GM19193 (cell line): ENCODE results near the gene UBAC2.

ENCODE experiments used
- POLR2A ChIP-seq: IDR thresholded peaks from 4 replicates; pipeline ENCODE4 v1.6.1; 2011; ENCODE audit not compliant: insufficient read depth, insufficient read length; ENCODE audit errors: extremely low read depth

UBAC2 gene

DNA sequence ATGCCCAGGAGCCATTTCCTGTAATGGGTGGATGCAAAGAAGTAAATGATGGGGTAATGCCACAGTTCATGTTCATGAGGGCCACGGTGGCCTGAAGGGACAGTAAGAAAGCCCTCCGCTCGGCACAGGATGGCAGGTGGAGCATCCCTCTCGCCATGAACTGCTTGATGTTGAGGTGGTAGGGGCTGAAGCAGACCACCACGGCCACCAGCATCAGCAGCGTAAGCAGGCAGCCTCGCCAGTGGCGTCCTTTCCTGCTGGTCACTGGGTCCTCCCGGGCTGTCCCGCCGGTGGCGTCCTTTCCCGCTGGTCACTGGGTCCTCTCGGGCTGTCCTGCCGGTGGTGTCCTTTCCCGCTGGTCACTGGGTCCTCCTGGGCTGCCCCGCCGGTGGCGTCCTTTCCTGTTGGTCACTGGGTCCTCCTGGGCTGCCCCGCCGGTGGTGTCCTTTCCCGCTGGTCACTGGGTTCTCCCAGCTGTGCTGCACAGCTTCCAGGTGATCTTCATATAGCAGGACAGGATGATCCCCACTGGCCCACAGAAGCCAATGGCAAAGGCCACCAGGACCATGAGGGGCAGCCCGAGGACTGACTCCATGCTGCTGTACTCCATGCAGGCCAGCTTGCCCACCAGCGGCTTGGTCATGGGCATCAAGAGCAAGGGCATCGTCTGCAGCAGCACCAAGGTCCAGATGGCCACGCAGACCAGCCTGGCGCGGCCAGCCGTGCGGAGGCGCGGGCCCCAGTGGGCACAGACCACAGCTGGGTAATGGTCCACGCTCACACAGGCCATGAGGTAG is 207.4 kb downstream of the UBAC2 start:
- TF ChIP-seq POLR2A = no peak

DNA sequence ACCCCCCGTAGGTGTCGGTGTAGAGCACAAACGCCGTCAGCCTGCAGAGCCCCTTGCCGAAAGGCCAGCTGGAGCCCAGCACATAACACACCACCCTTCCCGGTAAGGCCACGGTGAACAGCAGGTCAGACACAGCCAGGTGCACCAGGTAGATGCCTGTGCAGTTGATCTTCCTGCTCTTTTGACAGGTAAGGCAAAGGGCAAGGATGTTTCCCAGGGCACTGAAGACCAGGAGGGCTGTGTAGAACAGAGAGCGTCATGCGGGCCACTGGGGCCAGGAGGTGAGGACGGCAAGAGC is 208.0 kb downstream of the UBAC2 start:
- no peak for TF ChIP-seq POLR2A

DNA sequence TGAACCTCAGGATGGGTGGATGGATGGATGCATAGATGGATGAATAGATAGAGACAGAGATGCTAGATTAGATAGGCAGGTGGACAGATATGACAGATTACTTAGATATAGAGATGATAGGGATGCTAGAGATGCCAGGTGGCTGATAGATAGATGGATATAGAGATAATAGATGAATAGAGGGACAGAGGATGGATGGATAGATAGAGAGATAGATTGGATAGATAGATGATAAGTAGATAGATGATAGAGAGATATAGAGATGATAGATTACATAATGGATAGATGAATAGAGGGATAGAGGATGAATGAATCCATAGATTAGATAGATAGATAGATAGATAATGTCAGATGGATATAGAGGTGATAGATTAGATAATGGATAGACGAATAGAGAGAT is 212.2 kb downstream of the UBAC2 start:
- TF ChIP-seq POLR2A = no peak

DNA sequence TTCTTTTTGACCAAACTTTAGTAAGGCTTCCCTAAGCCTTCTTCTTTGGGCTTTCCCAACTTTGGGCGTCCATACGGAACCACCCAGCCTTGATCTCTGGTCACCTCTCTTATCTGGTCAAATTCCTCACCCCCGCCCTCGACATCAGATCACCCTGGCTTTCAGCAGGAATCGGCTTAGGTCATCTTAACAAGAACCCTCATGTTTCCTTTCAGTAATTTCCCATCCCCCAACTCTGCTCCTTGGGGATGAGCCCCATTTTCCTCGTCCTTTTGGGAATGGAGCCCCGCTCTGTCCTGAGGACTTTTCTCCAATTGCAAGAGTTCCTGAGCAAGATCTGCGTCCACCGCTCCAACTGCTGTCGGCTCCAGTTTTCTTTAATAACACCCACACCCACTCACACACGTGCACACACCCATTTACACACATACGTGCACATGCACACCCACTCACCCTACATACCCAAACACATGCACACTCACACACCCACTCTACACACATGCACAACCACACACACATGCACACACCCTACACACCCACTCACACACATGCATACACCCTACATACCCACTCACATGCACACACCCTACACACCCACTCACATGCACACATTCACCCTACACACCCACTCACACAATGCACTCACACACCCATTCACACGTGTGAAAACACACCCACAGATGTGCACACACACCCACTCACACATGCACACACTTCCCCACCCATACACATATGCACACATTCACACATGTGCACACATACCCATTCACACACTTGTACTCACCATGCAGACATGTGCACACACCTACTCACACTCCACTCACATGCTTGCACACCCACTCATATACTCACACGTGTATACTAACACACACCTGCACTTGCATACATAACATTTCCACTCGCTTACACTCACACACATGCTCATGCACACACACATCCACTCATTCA is 213.7 kb downstream of the UBAC2 start:
- no peak for TF ChIP-seq POLR2A

DNA sequence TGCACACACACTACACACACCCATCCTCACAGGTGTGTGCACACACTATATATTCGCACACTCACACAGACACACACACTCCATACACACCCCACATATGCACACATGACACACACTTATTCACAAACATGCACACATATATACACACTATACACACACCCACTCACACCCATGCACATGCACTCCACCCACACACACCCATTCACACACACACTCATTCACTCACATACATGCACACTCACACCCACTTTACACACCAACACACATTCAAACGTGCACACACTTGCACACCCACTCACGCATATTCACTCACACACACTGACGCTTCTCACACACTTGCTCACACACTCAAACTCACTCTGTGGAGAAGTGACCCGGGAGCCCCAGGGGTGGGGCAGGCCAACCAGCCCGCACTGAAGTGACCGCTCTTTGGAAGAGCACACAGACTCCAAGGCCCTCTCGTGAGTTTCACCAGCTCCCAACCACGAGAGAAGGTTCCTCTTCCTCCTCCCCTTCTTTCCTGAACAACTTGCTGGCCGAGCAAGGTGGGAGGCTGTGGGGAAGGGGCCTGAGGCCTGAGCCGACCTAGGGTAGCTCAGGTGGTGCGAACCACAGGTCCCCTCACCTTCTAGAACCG is 214.5 kb downstream of the UBAC2 start:
- TF ChIP-seq POLR2A = no peak

DNA sequence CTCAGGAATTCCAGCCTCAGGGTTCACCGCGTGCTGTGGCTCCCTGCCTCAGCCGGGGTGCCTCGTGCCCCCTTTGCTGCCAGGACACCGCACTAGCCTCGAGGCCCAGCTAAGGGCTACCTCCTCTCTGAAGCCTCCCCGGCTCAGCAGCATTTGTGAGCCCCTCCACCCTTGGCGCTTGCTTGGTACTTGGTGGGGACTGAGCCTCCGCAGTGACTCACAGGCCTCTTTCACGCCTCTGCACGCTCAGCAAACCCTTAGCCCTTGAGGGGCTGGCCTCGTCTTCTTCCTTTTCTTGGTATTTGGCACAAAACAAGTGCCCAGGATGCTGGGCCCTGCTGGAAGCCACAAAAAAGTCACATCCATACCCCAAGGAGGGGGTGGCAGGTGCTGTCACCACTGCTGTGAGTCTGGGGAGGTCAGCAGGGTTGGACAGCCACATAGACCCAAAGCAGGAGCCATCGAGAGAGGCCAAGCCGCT is 215.2 kb downstream of the UBAC2 start:
- no peak for TF ChIP-seq POLR2A

DNA sequence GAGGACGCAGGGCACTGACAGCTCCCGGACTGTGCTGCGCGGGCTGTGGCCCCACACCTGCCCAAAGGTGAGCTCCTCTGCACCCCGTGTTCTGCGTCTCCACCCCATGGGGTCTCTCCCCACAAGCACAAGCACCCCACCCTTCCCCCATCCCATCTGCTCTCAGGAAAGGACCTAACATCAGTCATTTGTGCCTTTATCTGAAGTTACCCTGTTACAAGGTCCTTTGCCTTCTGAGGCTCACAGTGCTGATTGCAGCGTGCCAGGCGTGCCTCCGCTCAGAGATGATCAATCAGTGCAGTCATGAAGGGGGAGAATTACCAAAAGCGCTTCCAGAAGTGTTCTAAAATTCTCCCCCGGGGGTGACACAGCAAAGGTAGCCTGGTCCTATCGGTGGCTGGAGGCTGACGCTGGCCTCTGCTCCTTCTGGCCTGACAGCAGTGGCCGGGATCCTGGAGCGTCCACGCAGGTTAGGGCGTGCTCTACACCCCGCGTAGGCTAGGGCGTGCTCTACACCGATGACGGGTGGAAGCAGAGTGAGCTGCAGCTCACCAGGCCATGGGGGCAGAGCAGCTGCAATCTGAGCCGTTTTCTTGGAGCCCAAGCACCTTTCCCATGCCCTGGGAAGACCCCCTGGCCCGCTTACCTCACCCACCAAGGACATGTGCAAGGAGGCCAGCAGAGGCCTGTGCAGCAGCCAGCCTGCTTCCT is 215.9 kb downstream of the UBAC2 start:
- no peak for TF ChIP-seq POLR2A

DNA sequence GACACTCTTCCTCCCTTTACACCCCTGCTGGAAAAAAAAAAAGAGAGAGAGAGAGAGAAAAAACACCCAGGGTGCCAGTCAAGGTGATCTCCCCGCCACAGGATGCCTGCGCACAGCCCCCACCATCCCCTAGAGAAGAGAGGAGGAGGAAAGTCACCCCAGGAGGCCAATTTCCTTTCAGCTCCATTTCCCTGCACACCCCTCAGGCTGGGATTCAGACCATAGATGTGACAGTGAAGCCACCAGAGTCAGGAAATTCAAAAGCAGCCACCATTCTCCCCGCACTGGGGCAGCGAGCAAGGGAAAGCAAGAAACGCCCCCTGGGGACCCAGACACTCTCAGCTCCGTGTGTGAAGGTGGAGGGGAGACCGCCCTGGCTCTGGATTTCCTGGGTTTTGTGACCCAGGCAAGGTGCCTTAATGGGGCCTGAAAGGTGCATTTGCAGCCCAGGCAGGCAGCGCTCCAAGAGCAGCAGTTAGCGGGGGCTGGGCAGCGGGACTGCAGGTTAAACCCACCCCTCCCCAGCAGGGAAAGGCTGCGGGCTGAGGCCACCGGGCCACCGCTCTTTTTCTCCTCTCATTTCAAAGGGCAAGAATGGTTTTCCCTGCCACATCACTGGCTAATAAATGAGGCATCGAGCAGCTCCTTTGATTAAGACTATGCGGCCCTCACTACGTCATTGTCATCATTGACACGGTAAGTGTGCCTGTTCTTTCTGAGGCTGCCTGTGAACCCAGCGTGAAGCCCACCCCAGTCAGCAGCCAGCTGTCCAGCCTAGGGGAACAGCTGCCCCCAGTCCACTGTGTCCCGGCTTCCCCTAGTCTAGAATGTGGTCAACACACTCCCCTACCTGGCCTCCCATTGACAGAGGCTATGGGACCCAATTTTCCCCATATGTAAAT is 216.8 kb downstream of the UBAC2 start:
- TF ChIP-seq POLR2A = no peak

DNA sequence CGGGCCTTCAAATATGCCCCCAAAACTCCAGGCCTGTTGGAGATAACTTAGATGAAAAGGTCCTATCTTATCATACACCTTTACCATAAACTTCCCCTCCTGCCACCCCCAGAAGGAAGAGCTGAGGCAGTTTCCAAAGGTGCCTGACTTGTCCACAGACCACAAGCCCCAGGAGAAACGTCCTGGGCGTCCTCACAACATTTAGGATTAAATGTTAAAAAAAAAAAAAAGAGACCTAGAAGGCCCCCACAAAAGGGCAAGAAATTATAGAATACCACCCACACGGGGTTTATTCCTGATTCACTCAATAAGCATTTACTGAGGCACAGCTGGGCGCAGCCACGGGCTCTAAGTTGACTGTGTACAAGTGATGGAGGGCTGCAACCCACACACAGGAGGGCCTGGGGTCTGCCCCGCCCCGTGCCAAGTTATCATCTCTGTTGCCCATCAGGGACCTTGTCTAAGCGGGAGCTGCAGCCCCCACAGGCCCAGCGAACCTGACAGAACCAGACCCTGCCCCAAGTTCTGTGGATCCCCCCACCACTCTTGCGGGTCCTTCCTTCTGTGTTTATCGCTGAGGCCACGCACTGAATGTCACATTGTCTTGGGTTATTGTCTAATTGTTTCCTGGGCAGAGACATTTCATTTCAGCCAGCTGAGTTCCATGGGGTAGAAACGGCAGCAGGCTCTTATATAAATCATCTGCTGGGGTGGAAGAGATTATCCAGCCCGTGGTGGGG is 217.6 kb downstream of the UBAC2 start:
- TF ChIP-seq POLR2A = no peak

DNA sequence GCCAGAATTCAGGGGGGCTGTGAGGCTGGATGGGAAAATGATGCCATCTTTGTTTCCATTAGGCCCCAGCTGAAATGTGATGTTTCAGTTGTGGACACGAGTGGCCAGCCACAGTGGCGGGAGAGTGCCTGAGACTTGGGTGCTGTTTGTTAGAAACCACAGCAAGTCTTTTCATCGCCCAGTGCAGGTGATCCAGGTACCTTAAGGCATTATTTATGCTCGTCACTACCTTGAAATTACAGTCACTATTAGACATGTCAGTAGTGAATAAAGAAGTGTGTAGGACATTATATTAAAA is 218.1 kb downstream of the UBAC2 start:
- no peak for TF ChIP-seq POLR2A

DNA sequence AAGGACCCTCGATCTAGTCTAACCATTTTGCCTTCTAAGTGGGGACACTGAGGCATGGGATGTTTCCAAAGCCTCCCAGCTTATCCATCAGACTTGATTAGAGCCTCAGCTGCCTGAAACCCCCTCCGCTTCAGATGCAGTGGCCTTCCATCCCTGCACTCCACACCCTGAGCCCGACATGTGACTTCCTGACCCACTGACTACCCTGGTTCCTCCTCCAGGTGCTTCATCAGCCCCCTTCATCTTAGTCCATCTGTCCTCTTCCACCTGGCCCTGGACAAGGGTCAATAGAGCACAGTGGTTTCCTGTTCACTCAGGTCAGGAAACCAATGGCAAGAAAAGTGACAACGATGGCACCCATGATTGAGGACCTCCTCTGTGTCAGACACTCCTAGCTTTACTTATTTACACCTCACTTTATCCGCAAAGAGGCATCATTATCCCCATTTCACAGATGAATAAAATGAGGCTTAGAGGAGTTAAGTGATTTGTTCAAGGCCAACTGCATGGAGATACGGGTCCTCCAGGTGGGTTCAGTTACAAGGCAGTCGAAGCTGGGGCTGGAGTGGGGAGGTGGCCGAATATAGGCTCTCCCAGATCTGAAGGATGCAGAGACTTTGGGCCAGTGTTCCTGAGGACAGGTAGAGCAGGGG is 219.1 kb downstream of the UBAC2 start:
- TF ChIP-seq POLR2A = no peak

DNA sequence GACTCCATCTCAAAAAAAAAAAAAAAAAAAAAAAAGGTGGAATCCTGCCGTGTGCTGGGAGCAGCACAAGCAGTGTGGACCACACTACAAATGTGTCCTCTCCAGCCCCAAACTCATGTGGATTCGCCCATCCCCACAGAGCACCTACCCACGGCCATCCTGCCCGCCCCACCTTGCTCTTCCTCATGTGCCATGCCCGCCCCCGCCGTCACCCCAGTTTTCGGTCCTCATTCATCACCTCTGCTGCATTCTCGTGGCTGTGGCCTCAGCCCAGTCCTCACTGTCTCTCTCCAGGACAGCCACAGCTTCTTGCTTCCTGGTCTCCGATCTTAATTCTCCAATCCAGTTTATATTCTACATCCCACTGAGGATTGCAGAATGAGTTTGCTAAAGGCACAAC is 220.6 kb downstream of the UBAC2 start:
- TF ChIP-seq POLR2A = no peak
